ENCODE measurements around the gene C2CD4C.
"Not testable (repeated sequence)": the region's sequence is repeated elsewhere in the genome, so short reads cannot be mapped to it uniquely, and the experiment has no call there.

GRCh38 chr19:386632-387301, 22.2 kb downstream of the C2CD4C start:
- TF ChIP-seq, protein P1, sequence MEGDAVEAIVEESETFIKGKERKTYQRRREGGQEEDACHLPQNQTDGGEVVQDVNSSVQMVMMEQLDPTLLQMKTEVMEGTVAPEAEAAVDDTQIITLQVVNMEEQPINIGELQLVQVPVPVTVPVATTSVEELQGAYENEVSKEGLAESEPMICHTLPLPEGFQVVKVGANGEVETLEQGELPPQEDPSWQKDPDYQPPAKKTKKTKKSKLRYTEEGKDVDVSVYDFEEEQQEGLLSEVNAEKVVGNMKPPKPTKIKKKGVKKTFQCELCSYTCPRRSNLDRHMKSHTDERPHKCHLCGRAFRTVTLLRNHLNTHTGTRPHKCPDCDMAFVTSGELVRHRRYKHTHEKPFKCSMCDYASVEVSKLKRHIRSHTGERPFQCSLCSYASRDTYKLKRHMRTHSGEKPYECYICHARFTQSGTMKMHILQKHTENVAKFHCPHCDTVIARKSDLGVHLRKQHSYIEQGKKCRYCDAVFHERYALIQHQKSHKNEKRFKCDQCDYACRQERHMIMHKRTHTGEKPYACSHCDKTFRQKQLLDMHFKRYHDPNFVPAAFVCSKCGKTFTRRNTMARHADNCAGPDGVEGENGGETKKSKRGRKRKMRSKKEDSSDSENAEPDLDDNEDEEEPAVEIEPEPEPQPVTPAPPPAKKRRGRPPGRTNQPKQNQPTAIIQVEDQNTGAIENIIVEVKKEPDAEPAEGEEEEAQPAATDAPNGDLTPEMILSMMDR (IDR thresholded peaks at IDR 0.05; ENCODE audit: low read length): not testable (repeated sequence)
- TF ChIP-seq EZH2 (IDR thresholded peaks at IDR 0.05; ENCODE audit: borderline replicate concordance, low read length): not testable (repeated sequence)

All from OCI-LY1 (cell line).